Bronchial epithelial cell (primary cell): ENCODE results near the gene WNK2. TPM values are rescaled to one million over a fixed set of nuclear protein-coding genes. Genes with fewer than 3 reads are reported as not detected.

Source experiments
- DNase-seq: peaks from one replicate; pipeline ENCODE4 v3.0.0-alpha.2; 2010; ENCODE audit warnings: low read depth
- FAIRE-seq: peaks from 2 replicates; lab custom pipeline; 2011; peaks lifted over from hg19 to GRCh38; lab: Jason Lieb, UNC
- H3K27me3 ChIP-seq: 2 replicates; pipeline ENCODE4 v1.5.1; 2011; ENCODE audit warnings: low read length; ENCODE audit not compliant: control insufficient read depth, insufficient read depth
- H3K36me3 ChIP-seq: 2 replicates; pipeline ENCODE4 v1.5.1; 2011; ENCODE audit warnings: low read length; ENCODE audit not compliant: control insufficient read depth, insufficient read depth
- H3K4me3 ChIP-seq: 2 replicates; pipeline ENCODE4 v1.5.1; 2011; ENCODE audit warnings: mild to moderate bottlenecking, low read depth, low read length, control low read depth
- total RNA-seq: library from RNA; depleted of rRNA; stranded (reverse); fragments of >200 nt; gene quantifications from 2 replicates; pipeline ENCODE4 v1.2.1, GENCODE V29; 2014
- TF ChIP-seq, protein P1 (sequence below): IDR thresholded peaks from 2 replicates; pipeline ENCODE4 v1.5.1; 2011; ENCODE audit warnings: mild to moderate bottlenecking, moderate library complexity, low read length, control low read depth, inconsistent platforms; ENCODE audit not compliant: insufficient read depth, severe bottlenecking

WNK2 gene
- total RNA-seq, 1 donor from 2014 or later = under 0.01 TPM

DNA sequence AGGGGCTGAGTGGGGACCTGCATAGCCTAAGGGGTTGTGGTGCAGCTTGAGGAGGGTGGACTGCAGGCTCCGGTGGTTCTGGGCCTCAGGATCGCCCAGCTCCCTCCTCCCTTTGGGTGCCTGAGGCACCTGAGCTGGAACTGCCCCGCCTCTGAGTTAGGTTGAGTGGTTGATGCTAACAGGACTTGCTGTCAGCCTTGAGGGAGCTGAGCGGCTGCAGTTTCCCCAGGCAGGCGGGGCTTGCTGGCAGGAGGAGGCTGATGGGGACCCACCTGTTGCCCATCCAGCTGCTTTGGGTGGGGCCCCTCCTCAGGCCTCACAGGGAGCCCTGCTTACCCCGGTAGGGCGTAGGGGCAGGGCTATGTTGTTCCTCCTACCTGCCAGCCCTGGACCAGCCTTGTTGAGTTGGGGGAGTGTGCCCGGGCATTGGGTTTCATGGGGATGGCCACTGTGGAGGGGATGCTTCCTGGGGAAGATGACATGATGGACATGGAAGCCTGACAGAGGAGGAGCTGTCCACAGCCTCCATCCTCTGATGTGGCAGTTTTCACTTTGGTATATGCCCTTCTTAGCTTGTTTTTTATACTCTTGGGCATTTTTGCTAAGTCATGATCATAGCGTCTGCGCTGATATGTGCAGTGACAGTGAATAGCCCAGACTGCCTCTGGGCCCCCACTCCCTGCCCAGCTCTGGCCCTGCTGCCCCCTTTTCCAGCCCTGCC is 14.3 kb downstream of the WNK2 start:
- TF ChIP-seq, protein P1, sequence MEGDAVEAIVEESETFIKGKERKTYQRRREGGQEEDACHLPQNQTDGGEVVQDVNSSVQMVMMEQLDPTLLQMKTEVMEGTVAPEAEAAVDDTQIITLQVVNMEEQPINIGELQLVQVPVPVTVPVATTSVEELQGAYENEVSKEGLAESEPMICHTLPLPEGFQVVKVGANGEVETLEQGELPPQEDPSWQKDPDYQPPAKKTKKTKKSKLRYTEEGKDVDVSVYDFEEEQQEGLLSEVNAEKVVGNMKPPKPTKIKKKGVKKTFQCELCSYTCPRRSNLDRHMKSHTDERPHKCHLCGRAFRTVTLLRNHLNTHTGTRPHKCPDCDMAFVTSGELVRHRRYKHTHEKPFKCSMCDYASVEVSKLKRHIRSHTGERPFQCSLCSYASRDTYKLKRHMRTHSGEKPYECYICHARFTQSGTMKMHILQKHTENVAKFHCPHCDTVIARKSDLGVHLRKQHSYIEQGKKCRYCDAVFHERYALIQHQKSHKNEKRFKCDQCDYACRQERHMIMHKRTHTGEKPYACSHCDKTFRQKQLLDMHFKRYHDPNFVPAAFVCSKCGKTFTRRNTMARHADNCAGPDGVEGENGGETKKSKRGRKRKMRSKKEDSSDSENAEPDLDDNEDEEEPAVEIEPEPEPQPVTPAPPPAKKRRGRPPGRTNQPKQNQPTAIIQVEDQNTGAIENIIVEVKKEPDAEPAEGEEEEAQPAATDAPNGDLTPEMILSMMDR = no peak
- FAIRE-seq = no peak
- Histone ChIP-seq H3K36me3 (no peaks in the 10 kb centered on the region), H3K27me3 (peaks cover 10% of the 10 kb centered on the region), H3K4me3 (no peak overlapping the region)
- DNase-seq = no peak

DNA sequence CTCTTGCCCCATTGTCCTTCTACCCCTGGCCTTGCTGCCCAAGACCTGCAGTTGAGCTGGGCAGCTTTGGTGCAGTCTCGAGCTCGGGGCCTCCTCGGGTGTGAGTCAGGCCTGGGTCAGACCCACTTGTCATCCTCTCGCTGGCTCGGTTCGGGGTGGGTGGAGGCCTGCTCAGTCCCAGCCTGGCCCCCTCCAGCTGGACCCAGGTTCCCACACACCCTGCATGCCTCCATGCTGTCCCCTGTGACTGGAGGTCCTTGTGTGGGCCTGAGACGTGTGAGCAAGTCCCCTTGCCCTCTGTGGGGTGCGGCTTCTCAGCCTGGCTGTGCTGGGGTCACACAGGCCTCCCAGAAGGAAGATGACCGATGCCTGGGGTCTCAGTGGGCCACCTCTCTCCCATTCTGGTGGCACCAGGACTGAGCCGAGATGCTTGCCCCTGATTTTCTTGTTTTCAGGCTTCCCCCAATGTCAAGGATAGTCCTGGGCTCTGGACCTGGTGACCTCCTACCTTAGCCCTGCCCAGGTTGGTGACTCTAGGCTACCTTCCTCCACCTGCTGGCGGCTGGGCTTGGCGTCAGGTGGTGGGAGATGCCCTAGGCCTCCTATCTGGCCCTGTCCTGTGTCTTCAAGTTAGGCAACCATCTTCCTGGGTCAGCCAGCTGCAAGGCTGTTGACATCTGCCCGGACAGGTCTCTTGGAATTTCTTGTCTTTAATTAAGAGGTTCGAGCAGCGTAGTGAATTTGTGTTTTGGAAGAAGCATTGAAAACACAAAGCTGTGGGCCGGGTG is 15.1 kb downstream of the WNK2 start:
- FAIRE-seq (no peak), DNase-seq (no peak)
- TF ChIP-seq, protein P1 = no peak
- peaks cover 8% of the 10 kb centered on the region for H3K27me3 ChIP-seq
- H3K36me3 ChIP-seq = no peaks in the 10 kb centered on the region
- no peak overlapping the region for H3K4me3 ChIP-seq

DNA sequence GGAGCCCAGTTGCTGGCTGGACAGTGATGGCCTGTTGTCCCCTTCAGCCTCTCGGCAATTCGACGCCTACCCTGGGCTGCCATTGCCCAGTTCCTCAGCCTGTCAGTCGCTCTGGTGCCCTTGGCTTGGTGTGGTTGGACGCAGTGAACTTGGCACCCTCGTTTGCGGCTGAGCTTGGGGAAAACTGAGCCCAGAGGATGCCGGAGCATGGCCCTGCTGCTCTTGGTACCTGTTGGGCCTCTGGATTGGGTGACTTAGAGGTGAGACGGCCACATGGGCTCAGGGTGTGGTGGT is 16.5 kb downstream of the WNK2 start:
- H3K4me3 ChIP-seq = no peak overlapping the region
- no peak for FAIRE-seq

DNA sequence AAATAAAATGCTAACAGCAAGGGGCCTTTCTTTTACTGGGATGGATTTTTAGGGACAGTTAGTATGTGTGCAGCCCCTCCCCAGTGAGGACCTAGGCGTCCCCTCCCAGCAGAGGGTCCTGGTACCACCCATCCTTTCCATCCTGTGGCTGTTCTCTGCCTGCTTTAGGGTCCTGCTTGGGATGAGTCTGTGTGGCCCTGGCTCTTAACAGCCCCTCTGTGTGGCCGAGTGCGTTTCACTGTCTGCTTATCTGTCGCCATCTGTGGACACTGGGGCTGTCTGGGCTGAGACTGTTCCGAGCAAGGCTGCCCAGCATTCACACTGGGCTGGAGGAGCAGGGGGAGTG is 17.0 kb downstream of the WNK2 start:
- no peak for DNase-seq
- Histone ChIP-seq H3K4me3 (no peak overlapping the region), H3K36me3 (no peaks in the 10 kb centered on the region), H3K27me3 (peaks cover 8% of the 10 kb centered on the region)
- FAIRE-seq = no peak
- TF ChIP-seq, protein P1 = no peak

More for the DNA sequence above, 16.5 kb downstream of the WNK2 start:
- Histone ChIP-seq H3K36me3 (no peaks in the 10 kb centered on the region), H3K27me3 (peaks cover 8% of the 10 kb centered on the region)
- no peak for DNase-seq
- TF ChIP-seq, protein P1 = no peak

DNA sequence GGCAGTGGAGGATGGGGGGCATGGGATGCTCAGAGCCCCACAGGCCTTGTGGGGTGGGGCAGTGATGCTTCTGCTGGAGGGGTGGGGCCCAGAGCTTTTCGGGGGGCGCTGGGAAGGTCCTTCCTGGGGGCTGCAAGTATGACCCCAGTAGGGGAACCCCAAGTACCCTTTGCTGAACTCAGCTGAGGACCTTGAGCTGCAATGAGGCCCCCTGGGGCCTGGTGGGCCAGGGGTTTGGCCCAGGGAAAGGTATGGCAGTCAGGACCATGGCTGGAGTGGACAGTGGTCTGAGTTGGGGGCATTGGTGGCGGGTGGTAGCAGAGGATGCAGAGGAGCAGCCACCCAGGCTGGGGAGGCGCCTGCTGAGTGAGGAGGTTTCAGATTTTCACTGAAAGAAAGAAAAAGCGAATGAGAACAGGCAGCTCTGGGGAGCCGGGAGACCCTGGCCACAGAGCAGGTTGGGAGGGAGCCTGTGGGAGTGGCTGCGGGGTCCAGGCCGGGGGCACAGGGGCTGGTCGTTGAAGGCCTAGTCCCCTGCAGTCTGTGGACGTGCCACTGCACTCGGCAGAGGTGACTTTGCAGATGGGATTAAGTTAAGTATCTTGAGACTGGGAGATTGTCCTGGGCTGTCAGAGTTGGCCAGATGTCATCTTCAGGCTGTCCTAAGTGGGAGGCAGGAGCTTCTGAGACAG is 19.2 kb downstream of the WNK2 start:
- TF ChIP-seq, protein P1 = no peak
- Histone ChIP-seq H3K4me3 (no peak overlapping the region), H3K27me3 (peaks cover 10% of the 10 kb centered on the region), H3K36me3 (no peaks in the 10 kb centered on the region)
- FAIRE-seq (no peak), DNase-seq (no peak)
